Amygdala (tissue), 56 donors: ENCODE measurements around the gene SYT12.
"Not testable (repeated sequence)": the region's sequence is repeated elsewhere in the genome, so short reads cannot be mapped to it uniquely, and the experiment has no call there.

Experiments used
- DNase-seq, 56 donors: peaks; one replicate each; lab custom pipeline; 2025; lab: John Stamatoyannopoulos, UW

Gene SYT12

GRCh38 chr11:66992041-66992440, 30.9 kb upstream of the SYT12 start:
- DNase-seq = no peak

GRCh38 chr11:66996609-66997273, 26.2 kb upstream of the SYT12 start:
- DNase-seq = no peak

GRCh38 chr11:66999555-66999954, 23.4 kb upstream of the SYT12 start:
- DNase-seq = no peak

GRCh38 chr11:67001332-67001731, 21.6 kb upstream of the SYT12 start:
- DNase-seq = no peak

- DNase-seq = no peak
These were observed 20.5 kb upstream of the SYT12 start for GRCh38 chr11:67002297-67002913.

GRCh38 chr11:67002921-67003411, 20.0 kb upstream of the SYT12 start:
- no peak for DNase-seq

GRCh38 chr11:67005200-67005599, 17.7 kb upstream of the SYT12 start:
- not testable (repeated sequence) for DNase-seq

- peak in 14 of 56 donors; percentile 2 to 55 (median 26) for DNase-seq
These were observed 16.7 kb upstream of the SYT12 start for GRCh38 chr11:67006029-67006884.

GRCh38 chr11:67007126-67007525, 15.8 kb upstream of the SYT12 start:
- no peak for DNase-seq

- no peak for DNase-seq
These were observed 12.5 kb upstream of the SYT12 start for GRCh38 chr11:67010296-67010905.

GRCh38 chr11:67013511-67014045, 9.4 kb upstream of the SYT12 start:
- no peak for DNase-seq

GRCh38 chr11:67014343-67014742, 8.6 kb upstream of the SYT12 start:
- DNase-seq = no peak

- no peak for DNase-seq
These were observed 7.9 kb upstream of the SYT12 start for GRCh38 chr11:67015048-67015447.

GRCh38 chr11:67016550-67016949, 6.4 kb upstream of the SYT12 start:
- DNase-seq = no peak

- no peak for DNase-seq
These were observed 2.0 kb upstream of the SYT12 start for GRCh38 chr11:67020949-67021348.

- DNase-seq = peak in 33 of 56 donors; percentile 11 to 71 (median 40)
These were observed 497 bp upstream of the SYT12 start for GRCh38 chr11:67022341-67022933.

- DNase-seq = no peak
These were observed 1.0 kb downstream of the SYT12 start for GRCh38 chr11:67023957-67024353.

- DNase-seq = no peak
These were observed 1.5 kb downstream of the SYT12 start for GRCh38 chr11:67024410-67024809.

GRCh38 chr11:67024966-67025365, 2.0 kb downstream of the SYT12 start:
- DNase-seq = no peak

GRCh38 chr11:67025750-67026149, 2.8 kb downstream of the SYT12 start:
- DNase-seq = no peak
